ENCODE data around the gene ST8SIA4.

GRCh38 chr5:100760688-100761087 is 142.4 kb downstream of the ST8SIA4 start:
- TF ChIP-seq CTCF (IDR thresholded peaks at IDR 0.05) (no peak), SIN3A (IDR thresholded peaks at IDR 0.05; ENCODE audit: borderline replicate concordance, insufficient read depth, low read depth, low read length) (no peak), REST (IDR thresholded peaks at IDR 0.05; ENCODE audit: insufficient read depth in 1 of 2, low read depth in 2 of 2, low read length in 1 of 2) (no peak)

All from Panc1 (cell line).